22Rv1 (cell line): ENCODE results near the gene TRIP12.
"Not testable (repeated sequence)": the region's sequence is repeated elsewhere in the genome, so short reads cannot be mapped to it uniquely, and the experiment has no call there.

Source experiments
- ZFX ChIP-seq: fragments of 450-650 bp; IDR thresholded peaks from 2 replicates; pipeline ENCODE4 v1.6.1; 2017; ENCODE audit warnings: antibody characterized with exemption, borderline replicate concordance
- TF ChIP-seq, protein P1 (sequence below): fragments of 450-650 bp; IDR thresholded peaks from 2 replicates; pipeline ENCODE4 v1.5.1; 2017; ENCODE audit warnings: mild to moderate bottlenecking

DNA sequence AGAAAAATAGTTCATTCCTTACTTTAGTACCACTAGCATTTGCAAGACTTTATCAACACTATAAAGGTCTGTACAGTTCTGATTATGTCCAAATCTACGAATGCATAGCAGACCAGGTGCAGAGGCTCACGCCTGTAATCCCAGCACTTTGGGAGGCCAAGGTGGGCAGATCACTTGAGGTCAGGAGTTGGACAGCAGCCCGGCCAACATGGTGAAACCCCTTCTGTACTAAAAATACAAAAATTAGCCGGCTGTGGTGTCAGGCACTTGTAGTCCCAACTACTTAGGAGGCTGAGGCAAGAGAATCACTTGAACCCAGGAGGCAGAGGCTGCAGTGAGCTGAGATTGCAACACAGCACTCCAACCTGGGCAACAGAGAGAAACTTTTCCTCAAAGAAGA is 87.4 kb downstream of the TRIP12 start:
- TF ChIP-seq, protein P1, sequence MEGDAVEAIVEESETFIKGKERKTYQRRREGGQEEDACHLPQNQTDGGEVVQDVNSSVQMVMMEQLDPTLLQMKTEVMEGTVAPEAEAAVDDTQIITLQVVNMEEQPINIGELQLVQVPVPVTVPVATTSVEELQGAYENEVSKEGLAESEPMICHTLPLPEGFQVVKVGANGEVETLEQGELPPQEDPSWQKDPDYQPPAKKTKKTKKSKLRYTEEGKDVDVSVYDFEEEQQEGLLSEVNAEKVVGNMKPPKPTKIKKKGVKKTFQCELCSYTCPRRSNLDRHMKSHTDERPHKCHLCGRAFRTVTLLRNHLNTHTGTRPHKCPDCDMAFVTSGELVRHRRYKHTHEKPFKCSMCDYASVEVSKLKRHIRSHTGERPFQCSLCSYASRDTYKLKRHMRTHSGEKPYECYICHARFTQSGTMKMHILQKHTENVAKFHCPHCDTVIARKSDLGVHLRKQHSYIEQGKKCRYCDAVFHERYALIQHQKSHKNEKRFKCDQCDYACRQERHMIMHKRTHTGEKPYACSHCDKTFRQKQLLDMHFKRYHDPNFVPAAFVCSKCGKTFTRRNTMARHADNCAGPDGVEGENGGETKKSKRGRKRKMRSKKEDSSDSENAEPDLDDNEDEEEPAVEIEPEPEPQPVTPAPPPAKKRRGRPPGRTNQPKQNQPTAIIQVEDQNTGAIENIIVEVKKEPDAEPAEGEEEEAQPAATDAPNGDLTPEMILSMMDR: not testable (repeated sequence)
- not testable (repeated sequence) for TF ChIP-seq ZFX
